Measurements from ENCODE around the gene CBFA2T3.

Gene CBFA2T3

GRCh38 chr16:88957887-88958577 lies 19.0 kb downstream of the CBFA2T3 start:
- no peak for DNase-seq

GRCh38 chr16:88957433-88957767 lies 19.6 kb downstream of the CBFA2T3 start:
- no peak for DNase-seq

DNA sequence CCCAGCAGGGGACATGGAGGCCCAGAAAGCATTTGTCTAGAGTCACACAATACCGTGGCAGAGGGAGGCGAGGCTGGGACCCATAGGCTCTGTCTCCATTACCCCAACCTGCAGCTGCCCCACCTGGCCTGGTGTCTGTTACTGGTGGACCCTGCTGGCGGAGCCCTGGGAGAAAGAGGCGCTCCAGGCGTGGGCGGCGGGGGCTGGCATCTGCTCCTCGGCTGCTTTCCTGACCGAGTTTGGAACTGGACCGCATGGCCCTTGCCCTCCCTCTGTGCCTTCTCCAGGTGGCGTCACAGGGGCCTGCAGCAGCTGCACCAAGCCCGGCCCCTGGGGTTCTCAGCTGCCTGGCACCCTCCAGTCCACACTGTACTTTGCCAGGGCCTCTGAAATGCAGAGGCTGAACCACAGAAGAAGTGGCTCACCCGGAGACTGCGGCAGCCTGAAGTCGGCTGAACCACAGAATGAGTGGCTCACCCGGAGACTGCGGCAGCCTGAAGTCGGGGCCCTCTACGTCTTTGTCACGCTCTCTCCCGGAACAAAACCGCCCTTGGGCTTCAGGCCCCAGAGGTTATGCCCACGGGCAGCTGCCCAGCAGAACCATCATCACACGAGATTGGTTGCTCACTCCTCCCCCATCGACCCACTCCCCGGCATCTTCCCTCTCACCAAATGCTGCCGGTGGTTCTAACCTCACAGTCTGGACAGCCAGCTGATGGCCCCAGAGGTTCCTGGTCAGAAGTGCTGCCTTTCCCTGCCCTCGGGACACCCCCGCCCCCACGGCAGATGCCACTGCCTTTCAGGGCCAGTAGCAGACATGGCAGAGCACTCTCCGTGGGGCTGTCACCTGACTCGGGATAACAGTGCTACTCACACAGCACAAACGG lies 20.2 kb downstream of the CBFA2T3 start:
- peak; percentile 38 for DNase-seq

DNA sequence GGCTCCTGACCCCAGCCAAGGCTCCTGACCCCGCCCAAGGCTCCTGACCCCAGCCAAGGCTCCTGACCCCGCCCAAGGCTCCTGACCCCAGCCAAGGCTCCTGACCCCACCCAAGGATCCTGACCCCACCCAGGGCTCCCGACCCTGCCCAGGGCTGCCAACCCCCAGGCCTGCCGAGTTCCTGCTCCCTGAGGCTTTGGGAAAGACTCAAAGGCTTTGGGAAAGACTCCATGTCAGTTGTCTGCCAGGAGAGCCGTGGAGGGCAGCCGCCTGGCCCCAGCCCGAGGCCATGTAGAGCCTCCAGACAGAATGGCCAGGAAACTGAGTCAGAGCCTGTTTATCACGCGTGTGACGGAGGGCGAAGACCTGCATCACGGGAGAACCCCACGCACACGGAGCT lies 21.1 kb downstream of the CBFA2T3 start:
- DNase-seq, result no peak

DNA sequence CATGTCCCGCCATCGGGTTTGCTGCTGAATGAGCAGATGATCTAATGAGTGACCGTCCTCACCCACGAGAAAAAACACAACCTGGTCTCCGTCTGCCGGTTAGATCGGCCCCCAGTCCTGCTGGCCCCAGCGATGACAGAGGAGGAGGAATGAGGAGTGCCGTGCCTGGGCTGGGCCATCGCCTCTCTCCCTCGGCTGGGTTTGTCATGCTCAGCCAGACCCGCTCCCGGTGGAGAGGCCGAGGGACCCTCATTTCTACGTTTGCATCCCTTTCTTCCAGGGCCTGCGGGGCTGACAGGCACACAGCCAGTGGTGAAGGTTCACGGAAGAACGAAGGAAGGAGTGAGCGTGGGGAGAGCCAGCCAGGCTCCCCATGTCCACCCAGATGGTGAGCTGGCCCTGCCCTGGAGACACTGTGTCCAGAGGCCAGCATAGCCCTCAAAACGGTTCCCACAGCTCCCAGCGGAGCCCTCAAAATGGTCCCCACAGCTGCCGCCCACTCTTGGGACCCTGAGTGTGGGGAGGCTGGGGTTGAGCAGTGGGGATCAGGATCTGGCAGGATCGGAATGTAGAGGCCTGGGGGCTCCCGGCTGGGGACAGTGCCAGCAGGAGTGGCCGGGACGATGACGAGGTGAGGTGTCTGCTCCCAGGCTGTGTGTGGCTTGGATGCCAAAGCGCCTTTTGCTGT lies 23.9 kb downstream of the CBFA2T3 start:
- DNase-seq, result no peak

- DNase-seq, result no peak
Measured at GRCh38 chr16:88951989-88952388, 25.0 kb downstream of the CBFA2T3 start.

- no peak for DNase-seq
Measured at GRCh38 chr16:88951501-88951900, 25.5 kb downstream of the CBFA2T3 start.

DNA sequence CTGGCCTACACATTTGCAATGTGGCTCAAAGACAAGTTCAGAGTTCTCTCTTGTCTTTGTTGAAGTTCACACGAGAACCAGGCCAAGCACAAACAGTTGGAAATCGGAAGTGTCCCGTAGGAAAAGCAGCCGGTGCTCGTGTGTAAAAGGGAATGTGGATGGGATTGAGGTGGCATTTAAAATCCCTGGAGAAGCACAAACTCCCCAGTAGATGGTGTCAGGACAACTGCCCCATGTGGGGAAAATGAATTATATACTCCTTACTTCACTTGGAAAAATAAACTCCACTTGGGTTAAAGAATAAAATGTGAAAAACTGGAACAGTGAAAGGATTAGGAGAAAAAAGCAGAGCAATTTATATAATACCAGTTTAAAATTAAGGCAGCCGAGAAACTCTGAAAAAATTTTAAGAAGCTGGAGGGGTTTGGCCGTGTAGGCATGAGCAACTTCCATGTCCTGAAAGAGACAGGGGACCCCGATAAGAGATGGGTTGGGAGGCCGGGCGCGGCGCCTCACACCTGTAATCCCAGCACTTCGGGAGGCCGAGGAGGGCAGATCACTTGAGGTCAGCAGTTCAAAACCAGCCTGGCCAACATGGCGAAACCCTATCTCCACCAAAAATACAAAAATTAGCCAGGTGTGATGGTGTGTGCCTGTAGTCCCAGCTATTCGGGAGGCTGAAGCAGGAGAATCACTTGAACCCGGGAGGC lies 28.1 kb downstream of the CBFA2T3 start:
- DNase-seq, result no peak

DNA sequence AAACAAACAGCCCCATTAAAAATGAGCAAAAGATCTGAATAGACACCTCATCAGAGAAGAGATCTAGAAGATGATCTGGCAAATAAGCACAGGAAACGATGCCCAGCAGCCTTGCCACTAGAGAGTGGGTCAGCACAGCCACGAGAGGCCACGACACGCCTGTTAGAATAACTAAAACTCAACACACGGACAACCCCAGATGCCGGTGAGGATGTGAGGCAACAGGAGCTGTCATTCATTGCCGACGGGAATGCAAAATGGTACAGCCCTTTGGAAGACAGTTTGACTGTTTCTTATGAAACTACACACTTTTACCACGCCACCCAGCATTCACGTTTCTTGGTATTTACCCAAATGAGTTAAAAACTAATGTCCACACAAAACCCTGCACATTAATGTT lies 31.5 kb downstream of the CBFA2T3 start:
- DNase-seq, result no peak

- DNase-seq, result no peak
Measured at GRCh38 chr16:88943741-88944140, 33.3 kb downstream of the CBFA2T3 start.

GRCh38 chr16:88943131-88943664 lies 33.8 kb downstream of the CBFA2T3 start:
- DNase-seq, result no peak

- DNase-seq, result peak; percentile 43
Measured at GRCh38 chr16:88941913-88942909, 34.8 kb downstream of the CBFA2T3 start.

DNA sequence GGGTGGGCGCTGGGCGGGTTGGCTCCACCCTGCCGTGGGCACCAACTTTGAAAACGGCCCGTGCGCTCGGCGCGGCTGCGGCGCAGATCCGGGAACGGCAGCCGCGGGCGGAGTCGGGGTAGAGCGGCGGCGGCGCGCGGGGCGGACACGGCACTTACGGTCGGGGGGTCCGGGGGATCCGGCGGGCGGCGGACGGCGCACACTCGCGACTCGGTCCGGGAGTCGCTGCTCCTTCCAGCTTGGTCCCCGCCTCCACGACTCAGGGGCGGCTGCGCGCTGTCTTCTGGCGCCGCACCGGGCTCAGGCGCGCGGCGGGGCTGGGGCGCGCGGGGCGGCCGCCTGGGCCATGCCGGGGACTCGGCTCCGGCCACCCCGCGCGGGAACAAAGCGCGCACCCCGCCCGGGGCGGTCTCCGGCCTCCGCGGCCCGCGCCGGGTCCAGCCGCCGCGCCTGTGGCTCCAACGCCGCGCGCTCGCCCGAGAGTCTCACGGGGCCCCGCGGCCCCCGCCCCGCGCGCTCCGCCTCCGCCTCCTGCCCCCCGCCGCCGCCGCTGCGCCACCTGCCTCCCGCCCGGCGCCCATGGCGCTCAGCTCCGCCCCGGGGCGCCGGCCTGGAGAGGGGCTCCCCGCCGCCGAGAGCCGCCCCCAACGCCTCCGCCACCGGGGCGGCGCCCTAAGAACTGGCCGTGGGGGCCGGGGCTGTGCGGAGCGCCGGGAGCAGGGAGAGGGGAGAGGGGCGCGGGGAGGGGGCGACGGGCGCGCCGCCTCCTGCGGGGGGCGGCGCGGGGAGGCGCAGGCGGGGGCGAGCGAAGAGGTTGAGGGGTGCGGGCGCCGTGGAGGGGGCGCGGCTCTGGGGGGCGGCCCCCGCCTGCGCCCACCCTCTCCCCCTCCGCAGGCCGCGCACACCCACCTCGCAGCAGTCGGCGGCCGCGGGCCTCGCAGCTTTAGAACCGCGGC lies 35.9 kb downstream of the CBFA2T3 start:
- DNase-seq, result peak; percentile 69

GRCh38 chr16:88939972-88940861 lies 36.8 kb downstream of the CBFA2T3 start:
- peak; percentile 82 for DNase-seq

DNA sequence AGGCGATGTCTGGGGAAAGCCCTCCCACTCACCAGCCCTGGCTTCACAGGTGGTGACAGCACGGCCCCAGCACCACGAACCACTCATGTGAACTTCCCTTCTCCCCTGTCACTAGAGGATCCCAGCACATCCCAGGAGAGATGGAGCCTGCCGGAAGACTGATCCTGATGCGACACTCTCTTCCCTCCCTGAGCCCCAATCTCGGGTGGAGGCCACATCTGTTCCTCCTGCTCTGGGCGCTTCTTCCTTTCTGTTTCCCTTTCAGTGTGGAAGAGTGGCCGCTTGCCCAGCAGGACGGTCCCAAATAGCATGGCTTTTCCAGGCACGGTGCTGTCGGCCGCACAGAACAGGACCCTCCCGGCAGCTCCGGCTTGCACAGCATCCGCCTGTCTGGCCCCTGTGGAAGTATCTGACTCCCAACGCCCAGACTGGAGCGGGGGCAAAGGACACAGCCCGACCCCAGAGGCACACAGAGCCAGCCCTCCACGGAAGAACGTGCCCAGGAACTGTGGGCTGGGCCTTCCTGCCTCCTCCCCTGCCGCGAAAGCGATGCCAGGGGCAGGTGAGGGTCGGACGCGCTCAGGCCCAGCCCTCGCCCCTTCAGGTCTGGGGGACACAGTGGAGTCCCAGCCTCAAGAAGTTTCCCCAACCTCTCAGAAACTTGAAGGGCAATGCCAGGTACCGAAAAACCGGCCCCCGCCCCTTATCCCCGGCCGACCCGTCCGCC lies 37.6 kb downstream of the CBFA2T3 start:
- no peak for DNase-seq

- no peak for DNase-seq
Measured at GRCh38 chr16:88938777-88939244, 38.2 kb downstream of the CBFA2T3 start.

- no peak for DNase-seq
Measured at GRCh38 chr16:88938119-88938776, 38.8 kb downstream of the CBFA2T3 start.

DNA sequence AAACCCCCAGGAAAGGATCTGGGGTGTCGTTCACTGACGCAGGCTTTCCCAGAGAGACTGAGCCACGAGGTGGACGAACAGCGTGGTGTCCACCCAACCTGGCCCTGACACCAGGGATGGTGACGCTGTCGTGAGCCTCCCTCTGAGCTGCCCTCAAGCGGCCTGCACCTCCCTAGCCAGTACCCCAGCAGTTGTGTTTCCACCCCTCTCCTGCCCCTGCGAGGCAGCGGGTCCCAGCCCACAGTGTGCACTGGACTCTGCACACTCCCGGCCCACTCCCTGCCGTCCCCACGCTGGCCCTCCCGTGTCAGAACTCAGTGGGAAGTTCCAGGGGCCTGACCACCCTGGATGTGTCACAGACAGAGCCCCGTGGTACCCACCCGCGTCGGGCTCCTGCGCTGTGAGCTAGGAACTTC lies 39.8 kb downstream of the CBFA2T3 start:
- DNase-seq, result no peak
